Astrocyte of the spinal cord (primary cell): Measurements from ENCODE around the gene RYR1.

ENCODE experiments used
- DNase-seq: peaks from one replicate; pipeline ENCODE4 v3.0.0; 2011; ENCODE audit warnings: low read depth, low spot score
- H3K4me3 ChIP-seq: 2 replicates; pipeline ENCODE4 v1.5.1; 2011; ENCODE audit warnings: low read depth, mild to moderate bottlenecking, low read length, moderate library complexity
- in situ Hi-C: cut with HindIII; loops from 2 replicates; pipeline ENCODE4 v1.10.0; 2017; ENCODE audit warnings: low sequenced_read_pairs
- TF ChIP-seq, protein P1 (sequence below): IDR thresholded peaks from 2 replicates; pipeline ENCODE4 v1.5.1; 2012; ENCODE audit warnings: low read depth, mild to moderate bottlenecking, low read length, inconsistent platforms

The RYR1 gene

GRCh38 chr19:38485541-38486285 is 52.2 kb downstream of the RYR1 start:
- no peak for DNase-seq
- TF ChIP-seq, protein P1, sequence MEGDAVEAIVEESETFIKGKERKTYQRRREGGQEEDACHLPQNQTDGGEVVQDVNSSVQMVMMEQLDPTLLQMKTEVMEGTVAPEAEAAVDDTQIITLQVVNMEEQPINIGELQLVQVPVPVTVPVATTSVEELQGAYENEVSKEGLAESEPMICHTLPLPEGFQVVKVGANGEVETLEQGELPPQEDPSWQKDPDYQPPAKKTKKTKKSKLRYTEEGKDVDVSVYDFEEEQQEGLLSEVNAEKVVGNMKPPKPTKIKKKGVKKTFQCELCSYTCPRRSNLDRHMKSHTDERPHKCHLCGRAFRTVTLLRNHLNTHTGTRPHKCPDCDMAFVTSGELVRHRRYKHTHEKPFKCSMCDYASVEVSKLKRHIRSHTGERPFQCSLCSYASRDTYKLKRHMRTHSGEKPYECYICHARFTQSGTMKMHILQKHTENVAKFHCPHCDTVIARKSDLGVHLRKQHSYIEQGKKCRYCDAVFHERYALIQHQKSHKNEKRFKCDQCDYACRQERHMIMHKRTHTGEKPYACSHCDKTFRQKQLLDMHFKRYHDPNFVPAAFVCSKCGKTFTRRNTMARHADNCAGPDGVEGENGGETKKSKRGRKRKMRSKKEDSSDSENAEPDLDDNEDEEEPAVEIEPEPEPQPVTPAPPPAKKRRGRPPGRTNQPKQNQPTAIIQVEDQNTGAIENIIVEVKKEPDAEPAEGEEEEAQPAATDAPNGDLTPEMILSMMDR, result no peak
- no peak overlapping the region for H3K4me3 ChIP-seq
- in situ Hi-C loops, result no loop called here

DNA sequence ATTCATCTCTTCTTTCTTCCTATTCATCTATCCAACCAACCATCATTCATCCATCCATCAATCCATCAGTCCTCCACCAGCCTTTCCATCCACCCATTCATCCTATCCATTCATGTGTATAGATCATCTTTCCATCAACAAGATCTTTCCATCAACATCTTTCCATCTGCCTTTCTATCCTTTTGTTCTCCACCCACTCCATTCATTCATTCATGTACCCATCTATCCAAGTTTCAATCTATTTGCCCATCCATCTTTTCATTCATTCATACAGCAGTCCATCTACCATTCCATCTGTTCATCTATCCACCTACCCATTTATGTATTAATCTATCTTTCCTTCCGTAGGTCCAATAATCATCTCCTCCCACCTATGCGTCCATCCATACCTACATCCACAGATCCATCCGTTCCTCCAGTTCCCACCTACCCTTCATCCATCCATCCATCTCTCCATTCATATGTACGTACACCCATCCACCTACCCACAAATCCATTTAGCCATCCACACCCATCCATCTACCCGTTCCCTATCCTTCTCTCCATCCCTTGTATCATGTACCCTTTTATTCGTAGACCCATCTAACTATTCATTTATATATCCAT is 53.3 kb downstream of the RYR1 start:
- in situ Hi-C loops, result no loop called here

DNA sequence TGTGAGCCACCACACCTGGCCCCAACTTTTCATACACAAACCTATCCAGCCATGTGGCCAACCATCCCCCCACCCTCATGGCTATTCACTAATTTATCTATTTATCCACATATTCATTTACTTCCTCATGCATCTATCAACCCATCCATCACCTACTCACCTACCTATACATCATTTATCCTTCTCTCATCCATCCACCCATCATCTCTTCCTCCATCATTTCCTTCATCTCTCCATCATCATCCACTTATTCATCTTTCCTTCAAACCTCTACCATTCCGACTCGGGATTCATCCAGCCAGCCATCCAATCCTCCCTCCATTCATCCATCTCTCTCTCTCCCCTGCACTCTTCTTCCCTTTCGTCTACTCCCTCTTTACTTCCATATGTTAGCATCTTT is 54.6 kb downstream of the RYR1 start:
- no peak for DNase-seq
- in situ Hi-C loops, result no loop called here
- TF ChIP-seq, protein P1, result no peak
- H3K4me3 ChIP-seq, result no peak overlapping the region

More for the DNA sequence above, 53.3 kb downstream of the RYR1 start:
- TF ChIP-seq, protein P1, result no peak
- DNase-seq, result no peak
- no peak overlapping the region for H3K4me3 ChIP-seq

GRCh38 chr19:38488776-38489481 is 55.4 kb downstream of the RYR1 start:
- H3K4me3 ChIP-seq, result no peak overlapping the region
- DNase-seq, result no peak
- in situ Hi-C loops, result no loop called here
- TF ChIP-seq, protein P1, result no peak

GRCh38 chr19:38490861-38491260 is 57.4 kb downstream of the RYR1 start:
- no peak for DNase-seq
- TF ChIP-seq, protein P1, result no peak
- in situ Hi-C loops, result no loop called here
- no peak overlapping the region for H3K4me3 ChIP-seq

DNA sequence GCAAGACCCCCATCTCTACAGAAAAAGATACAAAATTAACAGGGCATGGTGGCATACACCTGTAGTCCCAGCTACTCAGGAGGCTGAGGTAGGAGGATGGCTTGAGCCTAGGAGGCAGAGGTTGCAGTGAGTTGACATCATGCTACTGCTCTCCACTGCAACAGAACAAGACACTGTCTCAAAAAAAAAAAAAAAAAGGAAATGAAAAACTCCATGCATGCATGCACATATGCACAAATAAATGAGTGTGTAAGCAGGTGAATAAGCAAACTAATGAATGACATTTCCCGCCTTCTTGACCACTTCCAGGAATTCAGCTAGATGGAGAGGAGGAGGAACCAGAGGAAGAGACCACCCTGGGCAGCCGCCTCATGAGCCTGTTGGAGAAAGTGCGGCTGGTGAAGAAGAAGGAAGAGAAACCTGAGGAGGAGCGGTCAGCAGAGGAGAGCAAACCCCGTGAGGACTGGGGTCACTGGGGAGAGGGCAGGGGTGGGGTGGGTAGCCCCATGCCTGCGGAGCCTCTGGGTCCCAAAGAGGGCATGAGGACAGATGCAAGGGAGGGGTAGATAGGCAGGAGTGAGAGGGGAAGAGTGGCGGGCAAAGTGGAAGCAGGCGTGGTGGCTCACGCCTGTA is 58.8 kb downstream of the RYR1 start:
- DNase-seq, result no peak
- no peak overlapping the region for H3K4me3 ChIP-seq
- TF ChIP-seq, protein P1, result no peak
- in situ Hi-C loops, result no loop called here
